G401.6 (cell line): ENCODE data around the gene CUX1.

ENCODE experiments used
- FAIRE-seq: peaks from 2 replicates; lab custom pipeline; 2012; peaks lifted over from hg19 to GRCh38; lab: Jason Lieb, UNC

CUX1 gene

DNA sequence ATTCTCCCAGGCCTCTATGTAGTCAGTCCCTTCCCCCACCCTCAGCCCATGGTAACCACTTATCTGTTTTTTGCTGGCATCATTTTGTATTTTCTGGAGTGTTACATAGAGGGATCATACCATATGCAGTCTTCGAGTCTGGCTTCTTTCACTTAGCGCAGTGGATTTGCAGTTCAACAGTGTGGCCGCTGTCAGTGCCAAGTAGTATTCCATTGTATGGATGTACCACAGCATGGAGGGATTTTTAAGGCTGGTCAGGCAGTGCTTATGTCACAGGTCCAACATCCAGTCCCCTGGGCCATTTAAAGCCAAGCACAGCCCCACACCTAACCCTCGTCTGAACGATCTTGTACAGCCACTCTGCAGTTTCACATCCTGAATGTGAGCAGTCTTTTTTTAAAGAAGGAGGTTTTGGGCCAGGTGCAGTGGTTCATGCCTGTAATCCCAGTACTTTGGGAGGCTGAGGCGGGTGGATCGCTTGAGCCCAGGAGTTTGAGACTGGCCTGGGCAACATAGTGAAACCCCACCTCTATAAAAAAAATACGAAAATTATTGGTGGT, 121.8 kb downstream of the CUX1 start:
- no peak for FAIRE-seq

DNA sequence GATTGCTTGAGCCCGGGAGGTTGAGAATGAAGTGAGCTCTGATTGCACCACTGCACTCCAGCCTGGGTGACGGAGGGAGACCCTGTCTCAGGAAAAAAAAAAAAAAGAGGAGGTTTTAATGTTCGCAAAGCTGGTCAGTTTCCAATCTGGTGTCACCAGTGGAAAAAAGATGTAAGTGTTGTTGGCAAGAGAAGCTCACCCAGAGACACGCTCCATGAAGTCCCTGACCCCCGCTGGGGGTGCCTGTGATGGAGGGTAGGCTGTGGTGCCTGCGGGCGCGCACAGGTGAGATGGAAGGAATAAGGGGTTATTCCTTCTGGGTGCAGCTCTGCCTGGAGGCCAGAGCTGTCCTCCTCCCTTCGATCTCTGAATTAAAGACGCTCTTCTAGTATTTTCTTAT, 122.7 kb downstream of the CUX1 start:
- no peak for FAIRE-seq

DNA sequence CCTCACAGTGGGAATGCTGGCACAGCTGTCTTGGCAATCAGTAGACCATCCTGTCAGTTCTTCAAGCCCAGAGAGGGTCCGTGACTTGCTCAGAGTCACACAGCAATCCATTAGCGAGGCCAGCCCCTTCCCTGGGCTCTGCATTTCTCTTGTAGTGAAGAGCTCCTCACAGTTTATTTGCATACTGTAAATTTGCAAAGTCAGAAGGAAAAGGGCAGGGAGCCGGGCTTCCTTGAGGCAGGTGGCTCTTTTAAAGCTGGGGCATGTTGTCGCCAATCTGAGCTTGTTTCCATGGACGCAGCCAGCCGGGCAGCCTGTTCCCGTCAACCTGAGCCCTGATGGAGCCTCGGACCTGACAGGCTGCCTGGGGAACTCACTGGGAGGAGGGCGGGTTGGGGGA, 123.4 kb downstream of the CUX1 start:
- FAIRE-seq = no peak

DNA sequence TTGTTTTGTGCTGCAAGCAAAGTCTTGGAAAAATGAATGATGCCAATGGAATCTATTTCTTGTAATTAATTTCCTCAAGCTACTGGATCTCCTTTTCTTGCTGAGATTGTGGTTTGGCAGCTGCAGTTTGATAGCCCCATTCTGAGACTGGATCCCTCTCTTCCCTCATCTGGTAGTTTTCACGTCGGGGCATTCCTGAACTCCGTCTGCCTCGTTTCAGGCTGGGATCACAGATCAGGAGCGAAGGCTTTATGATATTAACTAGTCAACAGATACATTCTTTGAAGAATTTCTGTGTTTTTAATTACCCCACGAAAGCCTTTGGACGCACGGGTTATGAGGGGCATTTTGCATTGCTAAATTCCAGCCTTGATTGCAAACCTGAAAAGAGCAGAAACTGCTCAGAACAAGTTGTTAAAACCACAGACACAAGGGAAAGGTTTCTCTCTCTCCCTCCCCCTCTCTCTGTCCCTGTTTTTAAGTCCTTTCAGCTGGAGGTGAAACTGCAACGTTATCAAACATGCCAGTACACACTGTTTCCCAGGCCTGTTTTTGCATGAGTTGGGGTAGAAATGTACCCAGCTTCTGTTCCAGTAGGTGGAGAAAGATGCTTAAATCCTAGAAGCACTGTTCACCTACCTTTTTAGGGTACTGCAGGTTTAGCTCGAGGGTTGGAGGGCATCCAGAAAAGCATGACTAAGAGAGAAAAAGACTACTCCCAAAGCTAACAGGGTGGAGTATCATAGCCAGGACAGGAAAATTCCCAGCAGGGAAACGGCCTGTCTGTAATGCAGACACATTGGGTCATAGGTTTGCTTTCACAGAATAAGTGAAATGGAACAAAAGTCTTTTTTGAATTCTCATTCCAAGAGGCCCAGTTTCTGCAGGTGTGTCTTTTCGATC, 124.3 kb downstream of the CUX1 start:
- no peak for FAIRE-seq

DNA sequence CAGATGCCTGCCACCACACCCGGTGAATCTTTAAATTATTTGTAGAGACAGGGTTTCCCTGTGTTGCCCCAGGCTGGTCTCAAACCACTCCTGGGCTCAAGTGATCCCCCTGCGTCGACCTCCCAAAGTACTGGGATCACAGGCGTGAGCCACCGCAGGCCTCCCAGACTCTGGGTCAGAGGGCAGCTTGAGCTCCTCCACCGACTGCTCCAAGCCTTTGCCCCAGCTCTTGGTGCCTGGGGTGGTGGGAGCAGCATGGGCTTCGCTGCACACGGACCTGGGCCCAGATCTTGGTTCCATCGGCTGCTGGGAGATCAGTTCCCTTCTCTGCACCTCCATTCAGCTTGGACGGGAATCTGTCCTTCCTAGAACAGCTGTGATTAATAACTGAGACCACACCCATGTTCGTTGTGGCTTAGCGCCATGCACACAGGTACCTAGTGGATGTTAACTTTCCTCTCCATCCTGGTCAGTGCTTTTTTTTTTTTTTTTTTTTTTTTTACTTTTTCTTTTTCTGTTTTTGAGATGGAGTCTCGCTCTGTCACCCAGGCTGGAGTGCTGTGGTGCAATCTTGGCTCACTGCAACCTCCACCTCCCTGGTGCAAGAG, 125.3 kb downstream of the CUX1 start:
- FAIRE-seq = no peak

GRCh38 chr7:101943306-101943705, 125.9 kb downstream of the CUX1 start:
- no peak for FAIRE-seq

DNA sequence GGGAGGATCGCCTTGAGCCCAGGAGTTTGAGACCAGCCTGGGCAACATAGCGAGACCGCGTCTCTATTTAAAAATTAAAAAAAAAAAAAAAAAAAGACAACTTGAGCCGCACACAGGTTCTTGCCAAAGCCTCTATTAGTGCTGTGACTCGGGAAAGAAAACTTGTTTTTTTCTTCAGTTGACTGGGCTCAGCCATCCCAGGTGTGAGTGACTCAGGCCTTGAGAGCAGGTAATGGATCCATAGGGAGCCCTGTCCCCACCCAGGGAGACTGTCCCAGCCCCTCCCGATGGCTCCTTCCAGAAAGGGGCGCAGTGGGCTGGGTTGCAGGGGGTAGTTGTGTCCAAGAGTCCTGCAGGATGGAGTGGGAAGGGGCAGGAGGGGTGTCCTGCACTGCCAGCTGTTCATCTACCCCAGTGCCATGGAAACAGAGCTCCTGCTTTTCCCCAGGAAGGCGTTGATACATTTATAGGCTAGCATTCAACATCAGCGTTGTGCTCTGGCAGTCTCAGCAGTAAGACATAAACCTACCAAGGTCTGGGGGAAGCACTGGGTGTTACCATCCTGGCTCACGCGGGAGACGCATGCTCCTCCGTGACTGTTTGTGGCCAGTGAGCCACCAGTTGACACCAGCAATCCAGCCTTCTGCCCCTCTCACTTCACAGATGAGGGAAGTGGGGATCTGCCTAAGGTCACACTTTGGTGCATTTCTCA, 126.6 kb downstream of the CUX1 start:
- no peak for FAIRE-seq

DNA sequence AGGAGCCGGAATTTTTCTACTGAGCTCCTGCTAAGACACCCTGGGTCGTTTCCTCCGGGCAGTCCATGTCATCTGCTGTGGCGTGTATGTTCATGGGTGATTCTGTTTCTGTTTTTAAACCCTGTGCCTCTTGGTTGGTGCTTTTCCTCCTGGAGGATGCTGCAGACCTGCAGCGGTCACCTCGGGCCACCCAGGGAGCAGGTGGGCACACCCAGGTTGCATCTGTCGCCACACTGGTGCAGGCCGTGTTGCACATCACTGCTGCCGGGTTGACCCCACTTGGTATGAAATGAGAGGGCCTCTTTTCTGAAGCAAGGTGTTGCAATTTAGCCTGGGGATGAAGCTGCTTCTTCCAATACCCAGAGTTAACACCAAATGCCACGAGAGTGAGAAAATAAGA, 127.2 kb downstream of the CUX1 start:
- FAIRE-seq = no peak

- no peak for FAIRE-seq
Measured at GRCh38 chr7:101945034-101945758, 127.8 kb downstream of the CUX1 start.

GRCh38 chr7:101947899-101948298, 130.5 kb downstream of the CUX1 start:
- no peak for FAIRE-seq

DNA sequence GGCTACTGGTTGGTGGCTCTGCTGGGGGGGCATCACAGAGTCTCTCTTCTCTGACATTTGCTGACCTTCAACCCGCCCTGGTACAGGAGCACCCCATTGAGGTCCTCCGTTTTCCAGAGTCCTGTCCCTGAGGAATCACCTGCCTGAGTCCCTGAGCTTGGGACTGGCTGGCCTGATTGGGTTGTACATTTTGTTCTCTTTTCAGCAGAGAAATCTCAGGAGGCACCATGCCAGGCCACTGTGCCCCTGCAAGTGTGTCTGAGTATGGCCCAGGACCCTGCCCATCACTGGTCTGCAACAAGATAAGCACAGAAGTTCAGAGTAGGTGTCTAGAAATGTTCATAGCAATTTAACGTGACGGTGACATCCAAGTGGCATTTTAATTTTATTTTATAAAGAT, 131.2 kb downstream of the CUX1 start:
- FAIRE-seq = no peak

DNA sequence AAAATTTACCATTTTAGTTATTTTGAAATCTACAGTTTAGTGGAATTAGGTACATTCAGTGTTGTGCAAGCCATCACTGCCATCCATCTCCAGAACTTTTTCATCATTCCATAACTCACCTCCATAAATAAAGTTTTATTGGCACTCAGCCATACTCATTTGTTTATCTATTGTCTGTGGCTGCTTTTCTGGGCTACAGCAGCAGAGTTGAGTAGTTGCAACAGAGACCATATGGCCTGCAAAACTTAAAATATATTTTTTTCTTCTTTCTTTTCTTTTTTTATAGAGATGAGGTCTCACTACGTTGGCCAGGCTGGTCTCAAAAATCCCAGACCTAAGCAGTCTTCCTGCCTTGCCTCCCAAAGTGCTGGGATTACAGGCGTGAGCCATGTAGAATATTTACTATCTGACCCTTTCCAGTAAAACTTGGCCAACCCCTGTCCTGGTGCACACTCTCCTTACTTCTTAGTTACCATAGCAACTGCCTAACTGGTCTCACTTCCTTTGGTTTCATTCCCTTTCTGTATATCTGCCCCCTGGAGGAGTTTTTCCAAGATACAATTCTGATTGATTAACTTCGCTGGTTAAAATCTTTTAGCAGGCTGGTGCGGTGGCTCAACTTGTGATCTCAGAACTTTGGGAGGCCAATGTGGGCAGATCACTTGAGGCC, 133.2 kb downstream of the CUX1 start:
- no peak for FAIRE-seq

DNA sequence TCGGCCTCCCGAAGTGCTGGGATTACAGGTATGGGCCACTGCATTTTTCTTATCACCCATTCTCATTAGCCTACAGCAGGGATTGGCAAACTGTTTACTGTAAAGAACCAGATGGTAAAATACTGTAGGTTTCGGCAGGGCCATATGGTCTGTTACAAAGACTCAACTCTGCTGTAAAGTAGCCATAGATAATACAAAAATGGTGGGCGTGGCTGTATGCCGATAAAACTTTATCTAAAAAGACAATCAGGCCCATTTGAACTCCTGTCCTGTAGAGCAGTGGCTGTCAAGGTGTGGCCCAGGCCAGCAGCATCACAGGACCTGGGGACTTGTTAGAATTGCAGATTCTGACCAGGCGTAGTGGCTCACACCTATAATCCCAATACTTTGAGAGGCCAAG, 134.3 kb downstream of the CUX1 start:
- FAIRE-seq = no peak

DNA sequence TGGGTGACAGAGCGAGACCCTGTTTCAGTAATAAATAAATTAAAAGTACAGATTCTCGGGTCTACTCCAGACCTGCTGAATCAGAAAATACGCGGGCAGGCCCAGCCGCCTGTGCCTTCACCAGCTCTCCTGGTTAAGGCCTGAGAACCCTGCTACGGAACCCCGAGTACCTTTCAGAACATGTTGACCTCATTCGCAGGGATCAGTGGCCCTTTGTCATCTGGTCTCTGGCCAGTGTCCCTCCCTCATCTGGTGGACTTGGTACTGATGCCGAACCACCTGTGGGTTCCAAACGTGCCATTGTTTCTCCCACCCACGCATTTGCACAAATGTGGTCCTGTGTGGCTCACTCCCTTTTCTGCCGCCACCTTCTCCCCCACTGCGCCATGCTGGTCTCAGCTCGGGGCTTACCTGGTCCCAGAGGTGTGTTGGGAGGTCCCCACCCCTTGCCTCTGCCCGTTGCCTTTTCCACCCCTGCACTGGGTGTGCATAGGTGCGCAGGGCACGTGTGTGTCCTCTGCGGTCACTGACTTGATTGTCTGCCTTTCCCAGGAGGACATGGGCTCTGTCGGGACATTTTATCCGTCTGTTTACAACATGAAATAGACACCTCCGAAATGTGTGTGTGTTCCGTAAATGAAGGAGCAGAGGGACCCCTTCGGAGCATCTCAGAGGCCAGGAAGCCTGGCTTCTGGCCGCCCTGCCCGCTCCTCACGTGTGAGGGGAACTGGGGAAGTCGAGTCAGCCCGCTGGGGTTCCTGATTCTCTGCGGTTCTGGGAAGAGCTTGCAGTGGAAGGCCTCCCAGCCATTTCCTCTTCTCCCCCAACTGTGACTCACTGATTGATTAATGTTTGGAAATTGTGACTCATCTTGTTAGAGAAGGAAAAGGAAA, 135.2 kb downstream of the CUX1 start:
- FAIRE-seq = no peak

GRCh38 chr7:101953248-101953819, 135.9 kb downstream of the CUX1 start:
- no peak for FAIRE-seq

- FAIRE-seq = no peak
Measured at GRCh38 chr7:101954499-101954898, 137.1 kb downstream of the CUX1 start.

- no peak for FAIRE-seq
Measured at GRCh38 chr7:101956130-101956529, 138.7 kb downstream of the CUX1 start.

- FAIRE-seq = no peak
Measured at GRCh38 chr7:101957744-101958525, 140.5 kb downstream of the CUX1 start.

DNA sequence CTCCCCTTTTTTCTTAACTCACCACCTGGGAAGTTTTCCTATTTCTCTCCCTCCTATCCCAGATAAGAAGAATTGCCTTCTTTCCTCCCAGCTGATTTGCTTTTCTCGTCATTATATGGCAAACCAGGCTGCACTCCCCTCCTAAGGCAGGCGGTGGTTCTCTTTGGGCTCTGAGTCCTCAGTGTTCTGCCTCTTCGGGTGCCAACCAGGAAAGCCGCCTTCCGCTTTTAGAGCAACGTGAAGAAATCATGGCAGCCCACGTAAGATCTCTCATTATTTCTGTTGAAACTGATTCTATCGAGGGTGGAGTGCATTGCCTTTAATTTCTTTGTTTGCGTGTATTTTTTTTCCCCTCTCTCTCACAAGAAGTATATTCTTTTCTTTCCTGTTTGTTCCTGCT, 141.9 kb downstream of the CUX1 start:
- FAIRE-seq = no peak
